Sigmoid colon (tissue), 4 donors: ENCODE results near the gene GEMIN2.

ENCODE experiments used
- CTCF ChIP-seq, 4 experiments: fragments of 450-650 bp in 3 of 4; fragments of 200-600 bp in 1 of 4; IDR thresholded peaks; one replicate each; pipeline ENCODE4 v1.5.1; 2016 to 2019; ENCODE audit warnings: antibody characterized with exemption in 4 of 4, mild to moderate bottlenecking in 3 of 4, moderate library complexity in 2 of 4
- EP300 ChIP-seq, 4 donors: sonication (generic); formaldehyde crosslinking; IDR thresholded peaks; one replicate each; pipeline ENCODE4 v1.6.1; 2017; ENCODE audit warnings: antibody characterized with exemption in 4 of 4
- POLR2A ChIP-seq, 2 donors: fragments of 450-650 bp; IDR thresholded peaks; one replicate each; pipeline ENCODE4 v1.6.1; 2016; ENCODE audit warnings: antibody characterized with exemption in 2 of 2, mild to moderate bottlenecking in 2 of 2, moderate library complexity in 2 of 2
- POLR2AphosphoS5 ChIP-seq, 4 donors: sonication (generic); formaldehyde crosslinking; IDR thresholded peaks; one replicate each; pipeline ENCODE4 v1.6.1; 2017; ENCODE audit warnings: antibody characterized with exemption in 4 of 4

GRCh38 chr14:39087493-39087892, 26.6 kb upstream of the GEMIN2 start:
- no peak for TF ChIP-seq EP300 (IDR thresholded peaks at IDR 0.05)
- TF ChIP-seq CTCF (IDR thresholded peaks at IDR 0.05): no peak
- no peak for TF ChIP-seq POLR2A (IDR thresholded peaks at IDR 0.05)
- no peak for TF ChIP-seq POLR2AphosphoS5 (IDR thresholded peaks at IDR 0.05)
